Heart left ventricle (tissue), 13 donors: Measurements from ENCODE around the gene CCDC121.

Experiments used
- POLR2A ChIP-seq, 2 donors: fragments of 450-650 bp; IDR thresholded peaks; one replicate each; pipeline ENCODE4 v1.6.1; 2017; ENCODE audit warnings: antibody characterized with exemption in 2 of 2, mild to moderate bottlenecking in 2 of 2, moderate library complexity in 2 of 2
- TF ChIP-seq, protein P1 (sequence below), 12 donors: fragments of 200-600 bp; sonication (generic) in 4 of 12; IDR thresholded peaks; one replicate each; pipeline versions ENCODE4 v1.5.0 to v1.8.0; 2018 to 2022; ENCODE audit warnings: antibody characterized with exemption in 12 of 12, mild to moderate bottlenecking in 5 of 12
- donor health status: ischemic (EF 13 %, LVEDD 7.1; RV severe dilation, severe dysfunction).
- donor health status: DM: no; HTN: yes; CAD: no.
- donor health status: DM: no; HTN: no; CAD: no.
- donor health status: ischemic (EF 25% LVEDD 6.9; RV normal size, moderate dysfunction).
- donor health status: ischemic (EF 25% LVEDD 5.7; RV mildly dilated, moderate dysfunction).
- donor health status: ischemic (EF 35%, LVEDD 5.7; RV mildly dilated, moderate dysfunction).
- donor health status: nonischemic (EF 11% LVEDD 7.7; RV severe dilation, severe dysfunction).
- donor health status: DM: yes; HTN: yes; CAD: no.
- donor health status: PGD.
- donor health status: ischemic (EF 29% LVEDD 5.4; RV normal size, mild dysfunction).
- donor health status: nonischemic (EF 23%, LVEDD 6.1; RV moderate dilation, normal function).

DNA sequence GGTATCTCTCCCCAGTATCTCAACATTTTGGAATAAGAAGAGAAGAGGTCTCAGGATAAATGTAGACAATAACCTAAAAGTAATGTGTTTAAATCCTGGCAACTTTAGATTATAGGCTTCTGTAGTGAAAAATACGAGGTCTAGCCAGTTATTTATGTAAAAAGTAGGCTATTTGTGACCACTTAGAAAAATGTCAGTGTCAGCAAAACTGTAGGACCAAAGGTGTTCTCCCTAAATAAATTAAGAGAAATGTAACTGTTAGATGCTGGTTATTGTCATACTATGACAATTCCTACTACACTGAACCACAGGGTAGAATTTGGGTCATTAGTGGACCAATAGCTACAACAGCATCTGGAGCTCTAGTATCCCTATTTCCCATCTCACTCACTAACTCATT, 32.6 kb upstream of the CCDC121 start:
- TF ChIP-seq, protein P1, sequence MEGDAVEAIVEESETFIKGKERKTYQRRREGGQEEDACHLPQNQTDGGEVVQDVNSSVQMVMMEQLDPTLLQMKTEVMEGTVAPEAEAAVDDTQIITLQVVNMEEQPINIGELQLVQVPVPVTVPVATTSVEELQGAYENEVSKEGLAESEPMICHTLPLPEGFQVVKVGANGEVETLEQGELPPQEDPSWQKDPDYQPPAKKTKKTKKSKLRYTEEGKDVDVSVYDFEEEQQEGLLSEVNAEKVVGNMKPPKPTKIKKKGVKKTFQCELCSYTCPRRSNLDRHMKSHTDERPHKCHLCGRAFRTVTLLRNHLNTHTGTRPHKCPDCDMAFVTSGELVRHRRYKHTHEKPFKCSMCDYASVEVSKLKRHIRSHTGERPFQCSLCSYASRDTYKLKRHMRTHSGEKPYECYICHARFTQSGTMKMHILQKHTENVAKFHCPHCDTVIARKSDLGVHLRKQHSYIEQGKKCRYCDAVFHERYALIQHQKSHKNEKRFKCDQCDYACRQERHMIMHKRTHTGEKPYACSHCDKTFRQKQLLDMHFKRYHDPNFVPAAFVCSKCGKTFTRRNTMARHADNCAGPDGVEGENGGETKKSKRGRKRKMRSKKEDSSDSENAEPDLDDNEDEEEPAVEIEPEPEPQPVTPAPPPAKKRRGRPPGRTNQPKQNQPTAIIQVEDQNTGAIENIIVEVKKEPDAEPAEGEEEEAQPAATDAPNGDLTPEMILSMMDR (IDR thresholded peaks at IDR 0.05), result no peak
- no peak for TF ChIP-seq POLR2A (IDR thresholded peaks at IDR 0.05)
